Measurements from ENCODE around the gene B3GNT9.

Gene B3GNT9

DNA sequence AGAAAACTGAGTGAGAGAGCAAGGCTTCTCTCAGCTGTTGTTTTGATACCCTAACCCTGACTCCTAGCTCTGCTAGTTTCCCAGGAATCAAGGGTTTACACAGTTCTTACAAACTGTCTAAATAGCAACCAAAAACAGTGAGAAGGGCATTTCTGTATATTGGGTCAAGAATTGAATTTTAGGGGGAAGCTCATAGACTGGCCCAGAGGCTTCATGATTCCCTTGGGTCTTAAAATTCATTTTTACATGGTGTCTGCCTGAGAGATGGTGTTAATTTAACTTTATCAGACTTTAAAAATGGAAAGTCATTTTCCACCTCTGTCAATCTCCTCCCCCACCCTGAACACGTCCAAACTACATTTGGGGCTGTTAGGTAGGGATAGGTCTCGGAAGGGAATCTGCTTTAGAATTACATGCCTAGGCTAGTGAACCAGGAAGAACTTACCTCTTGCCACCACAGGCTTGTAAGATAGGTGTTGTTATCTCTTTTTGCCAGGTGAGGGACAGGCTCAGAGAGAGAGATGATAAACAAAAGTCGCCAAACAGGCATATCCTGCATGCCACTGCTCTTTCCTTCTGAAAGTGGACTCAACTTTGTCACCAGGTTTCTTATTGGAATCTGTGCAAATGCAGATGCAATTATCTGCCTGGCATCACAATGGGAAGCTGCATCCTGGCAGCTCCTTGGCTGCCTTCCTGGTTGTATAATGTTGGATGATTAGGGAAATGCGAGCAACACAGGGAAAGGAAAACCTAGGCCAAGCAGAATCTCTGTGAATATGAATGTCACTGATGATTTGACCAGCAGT, 38.0 kb downstream of the B3GNT9 start:
- peak; percentile 75 for DNase-seq (ENCODE audit: low spot score)

DNA sequence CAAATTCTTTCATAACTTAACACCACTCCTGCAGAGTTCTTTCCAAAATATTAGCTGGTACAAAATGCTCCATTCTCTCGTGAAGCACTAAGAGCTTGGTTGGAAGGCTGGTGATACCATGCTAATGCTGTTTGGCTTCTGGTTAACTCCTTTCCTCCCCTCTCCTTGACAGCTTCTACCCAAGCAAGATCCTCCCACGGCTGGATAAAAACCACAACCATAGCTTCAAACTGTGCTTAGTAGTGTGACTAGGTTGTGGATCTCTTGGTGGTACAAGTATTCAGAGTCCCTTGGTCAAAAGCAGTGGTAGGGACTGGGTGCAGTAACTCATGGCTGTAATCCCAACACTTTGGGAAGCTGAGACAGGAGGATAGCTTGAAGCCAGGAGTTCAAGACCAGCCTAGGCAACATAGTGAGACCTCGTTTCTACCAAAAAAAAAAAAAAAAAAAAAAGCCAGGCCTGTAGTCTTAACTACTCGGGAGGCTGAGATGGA, 38.8 kb downstream of the B3GNT9 start:
- DNase-seq (ENCODE audit: low spot score): no peak

DNA sequence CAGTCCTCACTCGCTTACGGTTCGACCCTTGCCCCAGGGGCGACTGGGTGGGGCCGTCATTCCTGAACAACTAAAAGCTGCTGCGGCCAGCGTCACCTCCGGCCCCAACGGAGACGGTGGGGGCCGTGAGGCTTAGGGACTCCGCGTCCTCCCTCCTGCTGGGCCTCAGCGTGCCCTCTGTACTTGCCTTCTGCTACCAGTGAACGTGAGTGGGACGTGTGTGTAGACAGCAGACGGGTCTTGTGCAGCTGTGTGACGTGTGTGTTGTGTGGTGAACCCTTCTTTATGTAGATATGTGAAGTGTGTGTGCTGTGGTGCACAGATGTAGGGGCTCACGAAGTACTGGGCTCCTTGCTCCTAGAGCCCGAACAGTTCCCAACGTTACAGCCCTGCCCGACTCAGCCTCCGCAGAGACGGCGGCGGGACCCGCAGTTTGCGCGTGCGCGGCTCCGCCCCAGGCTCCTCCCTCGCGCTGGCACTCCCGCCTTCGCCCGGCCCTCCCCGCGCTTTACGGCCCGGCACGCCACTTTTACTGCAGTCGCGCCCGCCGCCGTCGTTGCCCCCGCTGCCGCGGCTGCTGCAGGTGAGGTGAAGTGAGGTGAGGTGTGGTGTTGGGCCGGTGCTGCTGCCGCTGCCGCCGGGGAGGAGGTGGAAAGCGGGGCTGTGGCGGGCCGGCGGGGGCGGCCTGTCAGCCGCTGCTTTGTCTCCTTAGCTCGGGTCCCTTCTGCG, 41.2 kb downstream of the B3GNT9 start, which contains the start of gene PHAF1:
PHAF1 (plus strand) TSS at position 535 of the 729 bp plus-strand sequence. CDS start 235 bp downstream, outside the sequence.
- DNase-seq (ENCODE audit: low spot score): peak; percentile 87

DNA sequence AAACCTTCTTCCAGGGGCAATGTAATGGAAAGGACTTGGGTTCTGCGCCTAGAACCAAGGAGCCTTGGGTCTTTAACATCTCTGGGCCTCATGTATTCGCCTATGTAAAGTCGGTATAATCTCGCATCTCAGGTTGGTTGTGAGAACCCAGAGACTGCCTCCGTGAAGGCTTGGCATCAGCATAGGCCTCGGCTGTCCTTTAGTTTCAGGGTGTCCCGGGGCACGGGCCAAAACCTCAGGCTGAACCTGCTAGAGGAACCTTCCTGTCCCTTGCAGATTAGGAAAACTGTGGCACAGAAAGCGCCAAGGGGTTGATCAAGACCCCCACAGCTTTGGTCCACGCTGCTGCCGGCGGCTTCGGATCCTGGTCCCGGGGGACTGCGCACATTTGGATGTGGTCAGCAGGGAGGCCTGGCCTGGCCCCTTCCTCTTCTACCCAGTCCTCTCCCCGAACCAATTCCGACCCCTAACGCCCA, 41.8 kb downstream of the B3GNT9 start:
- no peak for DNase-seq (ENCODE audit: low spot score)

DNA sequence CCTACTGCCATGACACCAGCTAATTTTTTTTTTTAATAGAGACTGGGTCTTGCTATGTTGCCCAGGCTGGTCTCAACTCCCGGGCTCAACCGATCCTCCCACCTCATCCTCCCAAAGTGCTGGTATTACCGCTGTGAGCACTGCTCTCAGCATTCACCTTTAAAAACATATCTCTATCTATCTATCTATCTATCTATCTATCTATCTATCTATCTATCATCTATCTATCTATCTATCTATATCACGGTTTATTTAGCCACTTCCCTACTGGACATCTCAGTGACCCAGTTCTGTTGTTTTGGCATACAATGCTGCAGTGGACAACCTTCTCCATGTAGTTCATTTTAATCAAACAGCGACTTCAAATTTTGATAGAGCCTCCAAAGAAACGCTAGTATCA, 42.3 kb downstream of the B3GNT9 start:
- DNase-seq (ENCODE audit: low spot score): no peak

DNA sequence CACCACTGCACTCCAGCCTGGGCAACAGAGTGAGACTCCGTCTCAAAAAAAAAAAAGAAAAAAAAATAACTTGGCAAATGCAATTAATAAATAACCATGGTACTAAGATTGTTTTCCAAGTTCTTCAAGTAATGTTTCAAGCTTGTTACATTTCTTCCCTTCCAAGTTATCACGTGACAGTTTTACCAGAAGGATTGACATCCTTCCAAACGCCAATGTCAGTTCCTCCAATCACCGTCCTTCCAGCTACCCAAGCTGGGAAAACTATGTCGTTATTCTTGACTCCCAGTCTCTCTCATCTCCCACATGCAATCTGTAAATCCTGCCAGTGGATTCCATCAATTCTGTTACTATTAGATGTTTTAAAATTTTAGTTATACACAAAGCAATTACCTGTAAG, 44.9 kb downstream of the B3GNT9 start:
- DNase-seq (ENCODE audit: low spot score): no peak

DNA sequence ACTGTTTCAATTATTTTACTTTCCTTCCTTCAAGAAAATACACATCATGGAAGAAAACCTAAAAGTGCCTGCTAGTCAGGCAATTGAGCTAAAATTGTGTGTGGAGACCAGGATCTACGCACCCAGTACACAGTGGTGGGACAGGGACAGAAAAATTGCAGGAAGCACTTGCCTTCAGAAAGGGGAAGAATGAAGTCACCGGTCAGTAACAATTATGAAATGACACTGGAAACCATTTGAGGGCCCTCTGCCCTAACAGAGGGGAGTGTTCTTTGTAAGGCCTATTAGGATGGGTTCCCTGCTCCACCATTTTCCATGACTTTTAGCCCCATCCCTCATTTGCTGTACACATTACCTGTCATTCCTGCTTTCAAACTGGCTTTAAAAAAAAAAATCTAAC, 45.6 kb downstream of the B3GNT9 start:
- DNase-seq (ENCODE audit: low spot score): no peak

DNA sequence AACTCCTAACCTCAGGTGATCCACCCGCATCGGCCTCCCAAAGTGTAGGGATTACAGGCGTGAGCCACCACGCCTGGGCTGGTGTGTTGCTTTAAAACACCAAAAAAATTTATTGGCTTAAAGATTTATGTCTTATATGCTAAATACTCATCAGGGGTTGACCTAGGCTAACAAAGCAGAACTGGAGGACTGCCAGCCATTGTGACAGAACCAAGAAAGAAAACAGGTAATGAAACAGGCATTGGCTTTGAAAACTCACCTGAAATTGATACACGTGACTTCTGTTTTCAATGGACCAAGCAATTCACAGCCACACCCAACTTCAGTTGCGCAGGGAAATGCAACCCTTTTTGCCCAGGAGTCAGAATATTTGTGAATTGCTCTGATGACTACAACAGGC, 46.0 kb downstream of the B3GNT9 start:
- no peak for DNase-seq (ENCODE audit: low spot score)

DNA sequence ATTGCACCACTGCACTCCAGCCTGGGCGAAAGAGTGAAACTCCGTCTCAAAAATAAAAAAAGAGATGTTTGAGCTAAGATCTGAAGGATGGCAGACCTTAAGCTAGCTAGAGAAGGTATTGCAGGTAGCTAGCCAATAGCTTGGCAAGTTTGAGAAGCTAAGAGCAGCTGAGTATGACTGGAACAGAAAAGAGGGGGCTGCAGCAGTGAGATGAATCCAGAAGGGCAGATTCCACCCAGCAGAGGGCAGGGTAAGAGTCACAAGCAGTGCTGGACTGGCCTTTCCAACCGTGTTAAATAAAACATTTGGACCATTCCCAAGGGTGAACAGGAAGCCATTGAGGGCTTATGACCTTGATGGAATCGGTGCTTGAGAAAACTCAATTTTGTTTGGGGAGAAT, 46.7 kb downstream of the B3GNT9 start:
- no peak for DNase-seq (ENCODE audit: low spot score)

DNA sequence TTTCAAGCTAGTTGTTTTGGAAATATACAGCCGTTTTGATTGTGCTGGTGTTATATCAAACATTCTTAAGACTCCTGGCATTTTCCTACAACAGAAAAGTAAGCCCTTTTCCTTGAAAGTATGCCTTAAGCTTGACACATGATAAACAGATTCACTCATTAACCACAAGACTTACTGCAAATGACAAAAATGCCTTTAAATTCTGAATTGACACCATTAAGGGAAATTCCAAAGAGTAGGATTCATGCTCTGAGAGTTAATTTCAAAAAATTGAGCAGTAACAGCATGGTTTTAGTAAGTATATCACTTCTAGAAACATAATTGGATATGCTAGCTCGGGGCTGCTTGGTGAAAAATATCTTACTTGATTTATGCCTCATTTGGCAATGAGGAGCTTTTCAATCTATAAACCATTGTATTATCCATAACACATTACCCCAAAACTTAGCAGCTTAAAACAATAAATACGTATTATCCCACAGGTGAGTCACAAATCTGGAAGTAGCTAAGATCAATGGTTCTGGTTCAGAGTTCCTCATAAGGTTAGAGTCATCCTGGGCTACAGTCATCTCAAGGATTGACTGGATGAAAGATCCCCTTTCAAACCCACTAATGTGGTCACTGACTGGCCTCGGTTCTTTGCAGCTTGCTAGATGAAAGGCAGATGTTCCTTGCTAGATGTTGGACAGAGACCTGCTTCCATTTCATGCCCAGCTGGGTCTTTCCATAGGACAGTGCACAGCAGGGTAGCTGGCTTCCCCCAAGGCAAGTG, 49.3 kb downstream of the B3GNT9 start:
- no peak for DNase-seq (ENCODE audit: low spot score)

DNA sequence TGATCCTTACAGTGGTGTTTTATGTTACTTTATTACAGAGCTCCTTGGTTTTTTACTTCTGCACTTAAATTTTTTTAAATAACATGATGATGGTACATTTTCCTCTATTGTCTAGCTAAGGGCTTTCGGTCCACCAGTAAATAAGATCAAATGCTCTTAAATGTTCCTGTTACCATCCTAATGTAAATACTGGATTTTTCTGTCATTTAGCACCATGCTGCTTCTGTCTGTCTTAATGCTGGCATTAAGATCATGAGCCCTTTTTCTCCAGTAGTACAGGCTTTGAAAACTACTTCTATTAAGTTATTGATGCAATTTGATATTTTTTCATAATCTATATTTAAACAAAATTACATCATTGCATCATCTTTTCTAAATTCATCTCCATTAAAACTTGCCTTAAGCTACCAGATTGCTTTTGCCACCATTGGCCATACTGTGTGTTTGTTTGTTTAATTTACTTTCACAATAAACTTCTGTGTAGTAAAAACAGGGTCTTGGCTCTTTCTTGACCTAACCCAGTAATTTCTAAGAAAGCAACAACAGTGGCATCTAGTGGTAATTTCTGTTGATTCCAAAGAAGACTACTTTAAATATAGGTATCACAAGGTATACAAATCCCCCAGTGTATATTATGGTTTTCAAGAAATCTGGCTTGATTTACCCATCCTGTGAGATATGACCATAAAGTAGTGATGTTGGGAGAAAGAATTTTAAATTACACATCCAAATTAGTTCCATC, 50.1 kb downstream of the B3GNT9 start:
- peak; percentile 71 for DNase-seq (ENCODE audit: low spot score)

DNA sequence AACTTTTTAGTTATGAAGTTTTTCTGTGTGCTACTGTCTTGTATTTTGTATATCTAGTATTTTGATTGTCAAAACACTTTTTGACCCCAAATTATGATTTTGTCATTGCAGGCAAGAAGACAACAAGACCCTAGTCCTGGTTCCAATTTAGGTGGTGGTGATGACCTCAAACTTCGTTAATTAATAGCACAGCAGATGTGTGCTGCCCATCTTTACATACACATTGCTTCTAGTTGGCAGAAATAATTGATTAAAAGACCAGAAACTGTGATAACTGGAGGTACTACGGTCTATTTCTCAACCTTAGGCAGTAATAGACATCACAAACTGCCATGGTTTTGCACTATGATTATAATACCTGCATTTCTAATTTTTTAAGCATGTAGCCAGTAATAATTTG, 52.2 kb downstream of the B3GNT9 start:
- DNase-seq (ENCODE audit: low spot score): no peak

Data from pons (tissue), 1 donor.